OCI-LY3 (cell line): ENCODE data around the gene INAFM2.
A peak's percentile ranks its signal among the peaks of the same experiment; 100 is the strongest.

ENCODE experiments used
- H2AFZ ChIP-seq: fragments of 200-600, 300-600 bp; shearing (Covaris generic); 2 replicates; pipeline ENCODE4 v1.6.0; 2014; ENCODE audit warnings: antibody characterized with exemption, low read depth, low read length
- H3K27ac ChIP-seq: fragments of 200-600, 300-600 bp; sonication (generic); 2 replicates; pipeline ENCODE4 v1.5.1; 2014; ENCODE audit warnings: mild to moderate bottlenecking, low read length, moderate library complexity, mixed read lengths
- H3K27me3 ChIP-seq: fragments of 200-600, 300-600 bp; sonication (generic); 2 replicates; pipeline ENCODE4 v1.6.1; 2014; ENCODE audit warnings: low read depth, low read length, mixed read lengths
- H3K36me3 ChIP-seq: fragments of 200-600, 300-600 bp; sonication (generic); replicated peaks from 2 replicates; pipeline ENCODE3; 2014; ENCODE audit warnings: low read depth, low read length, mixed read lengths
- H3K4me1 ChIP-seq: fragments of 300-600, 200-600 bp; sonication (generic); 2 replicates; pipeline ENCODE4 v1.6.1; 2014; ENCODE audit warnings: low read length, mixed read lengths
- H3K4me2 ChIP-seq: fragments of 200-600, 300-600 bp; sonication (generic); 2 replicates; pipeline ENCODE4 v1.6.1; 2014; ENCODE audit warnings: low read length, mixed read lengths
- H3K4me3 ChIP-seq: fragments of 300-600, 200-600 bp; sonication (generic); 2 replicates; pipeline ENCODE4 v1.5.1; 2014; ENCODE audit warnings: antibody characterized with exemption, mild to moderate bottlenecking, low read length, moderate library complexity
- H3K79me2 ChIP-seq: fragments of 300-600, 200-600 bp; shearing (Covaris generic); 2 replicates; pipeline ENCODE4 v1.6.1; 2014; ENCODE audit warnings: mild to moderate bottlenecking, low read length, mixed read lengths
- H3K9ac ChIP-seq: fragments of 300-600, 200-600 bp; shearing (Covaris generic); 2 replicates; pipeline ENCODE4 v1.6.0; 2014; ENCODE audit warnings: mild to moderate bottlenecking, low read length, moderate library complexity
- H3K9me3 ChIP-seq: fragments of 200-600, 300-600 bp; shearing (Covaris generic); 2 replicates; pipeline ENCODE4 v1.6.1; 2014; ENCODE audit warnings: low read length, mixed read lengths; ENCODE audit not compliant: insufficient read depth
- H4K20me1 ChIP-seq: fragments of 200-600, 300-600 bp; sonication (generic); 2 replicates; pipeline ENCODE4 v1.6.1; 2016; ENCODE audit warnings: low read length, mixed read lengths; ENCODE audit not compliant: insufficient read depth
- EZH2phosphoT487 ChIP-seq: fragments of 200-600 bp; shearing (Covaris generic); IDR thresholded peaks from 2 replicates; pipeline ENCODE4 v1.6.1; 2018; ENCODE audit warnings: antibody characterized with exemption, mixed run types, low read depth
- TF ChIP-seq, protein P1 (sequence below): fragments of 200-600, 300-600 bp; sonication (generic); IDR thresholded peaks from 2 replicates; pipeline ENCODE4 v1.5.1; 2014; ENCODE audit warnings: antibody characterized with exemption, low read length, low read depth

Gene INAFM2

DNA sequence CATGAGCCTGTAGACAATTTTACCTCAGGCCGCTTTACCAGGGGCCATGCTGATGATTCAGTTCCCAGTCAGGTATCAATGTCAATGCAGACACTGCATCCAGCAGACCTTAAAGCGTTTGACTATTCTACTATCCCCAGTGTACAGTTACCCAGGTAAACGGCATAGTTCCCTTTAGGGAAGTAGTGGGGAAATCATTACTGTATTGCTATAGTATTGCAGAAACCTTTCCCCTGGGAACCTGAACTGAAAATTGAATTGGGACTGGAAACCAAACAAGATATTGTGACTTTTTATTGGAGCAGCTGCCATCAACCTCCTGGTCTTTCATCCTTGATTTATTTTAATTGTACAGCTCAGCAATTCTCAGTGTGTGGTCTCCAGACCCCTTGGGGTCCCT, 6.6 kb upstream of the INAFM2 start:
- H3K4me2 ChIP-seq: peak overlapping the region; percentile 74
- peak overlapping the region; percentile 32 for H3K27ac ChIP-seq
- H3K4me1 ChIP-seq: peaks cover 33% of the 10 kb centered on the region
- no peaks in the 10 kb centered on the region for H4K20me1 ChIP-seq
- no peaks in the 10 kb centered on the region for H3K9me3 ChIP-seq
- no peak overlapping the region for H2AFZ ChIP-seq
- H3K4me3 ChIP-seq: peak overlapping the region; percentile 50
- no peaks in the 10 kb centered on the region for H3K36me3 ChIP-seq
- no peaks in the 10 kb centered on the region for H3K79me2 ChIP-seq
- H3K27me3 ChIP-seq: peaks cover 29% of the 10 kb centered on the region
- TF ChIP-seq, protein P1, sequence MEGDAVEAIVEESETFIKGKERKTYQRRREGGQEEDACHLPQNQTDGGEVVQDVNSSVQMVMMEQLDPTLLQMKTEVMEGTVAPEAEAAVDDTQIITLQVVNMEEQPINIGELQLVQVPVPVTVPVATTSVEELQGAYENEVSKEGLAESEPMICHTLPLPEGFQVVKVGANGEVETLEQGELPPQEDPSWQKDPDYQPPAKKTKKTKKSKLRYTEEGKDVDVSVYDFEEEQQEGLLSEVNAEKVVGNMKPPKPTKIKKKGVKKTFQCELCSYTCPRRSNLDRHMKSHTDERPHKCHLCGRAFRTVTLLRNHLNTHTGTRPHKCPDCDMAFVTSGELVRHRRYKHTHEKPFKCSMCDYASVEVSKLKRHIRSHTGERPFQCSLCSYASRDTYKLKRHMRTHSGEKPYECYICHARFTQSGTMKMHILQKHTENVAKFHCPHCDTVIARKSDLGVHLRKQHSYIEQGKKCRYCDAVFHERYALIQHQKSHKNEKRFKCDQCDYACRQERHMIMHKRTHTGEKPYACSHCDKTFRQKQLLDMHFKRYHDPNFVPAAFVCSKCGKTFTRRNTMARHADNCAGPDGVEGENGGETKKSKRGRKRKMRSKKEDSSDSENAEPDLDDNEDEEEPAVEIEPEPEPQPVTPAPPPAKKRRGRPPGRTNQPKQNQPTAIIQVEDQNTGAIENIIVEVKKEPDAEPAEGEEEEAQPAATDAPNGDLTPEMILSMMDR: no peak
- TF ChIP-seq EZH2phosphoT487: no peak
- H3K9ac ChIP-seq: no peak overlapping the region

DNA sequence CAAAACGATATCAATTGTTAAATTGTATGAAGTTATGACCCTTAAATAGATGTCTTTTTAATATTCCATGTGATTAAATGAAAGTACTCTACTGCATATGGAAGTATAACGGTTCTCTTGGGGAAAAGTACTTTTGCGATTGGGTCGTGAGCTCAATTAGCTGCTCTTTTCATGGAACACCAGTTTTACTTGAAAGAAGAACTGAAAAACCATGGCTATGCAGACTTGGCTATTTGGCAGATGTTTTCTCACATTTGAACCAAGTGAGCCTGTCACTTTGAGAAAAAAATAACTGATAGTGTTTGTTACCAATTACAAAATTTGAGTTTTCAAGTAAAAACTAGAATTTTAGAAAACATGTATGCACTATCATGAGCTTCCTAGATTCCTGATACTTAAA, 5.9 kb upstream of the INAFM2 start:
- H3K9ac ChIP-seq: 0 out of 2 replicates have a peak overlapping the region, but pooled peaks have one; percentile 9
- peak overlapping the region; percentile 32 for H3K27ac ChIP-seq
- TF ChIP-seq EZH2phosphoT487: no peak
- TF ChIP-seq, protein P1: no peak
- no peaks in the 10 kb centered on the region for H3K9me3 ChIP-seq
- no peaks in the 10 kb centered on the region for H3K36me3 ChIP-seq
- H4K20me1 ChIP-seq: no peaks in the 10 kb centered on the region
- peaks cover 22% of the 10 kb centered on the region for H3K27me3 ChIP-seq
- H3K79me2 ChIP-seq: no peaks in the 10 kb centered on the region
- peak overlapping the region; percentile 50 for H3K4me3 ChIP-seq
- peak overlapping the region; percentile 74 for H3K4me2 ChIP-seq
- no peak overlapping the region for H2AFZ ChIP-seq
- H3K4me1 ChIP-seq: peaks cover 36% of the 10 kb centered on the region

DNA sequence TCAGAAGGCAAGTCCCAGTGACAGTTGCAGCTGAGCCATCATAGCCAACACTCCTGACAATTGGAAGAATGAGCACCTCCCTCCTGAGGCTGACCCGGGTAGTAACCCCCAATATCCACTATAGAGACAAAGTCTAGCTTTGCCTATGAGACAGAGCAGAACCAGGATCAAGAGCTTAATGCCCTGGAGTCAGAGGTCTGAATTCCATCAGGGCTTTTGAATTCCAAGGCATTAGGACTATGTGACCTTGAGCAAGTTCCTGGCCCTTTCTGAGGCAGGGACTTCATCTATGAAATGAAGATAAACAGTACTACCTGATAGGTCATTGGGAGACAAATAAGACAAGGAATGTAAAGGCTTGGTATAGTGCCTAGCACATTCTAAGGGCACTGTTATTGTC, 3.1 kb upstream of the INAFM2 start:
- no peak overlapping the region for H3K9ac ChIP-seq
- H3K4me1 ChIP-seq: peaks cover 41% of the 10 kb centered on the region
- 0 out of 2 replicates have a peak, but pooled peaks cover 6% of the 10 kb centered on the region for H4K20me1 ChIP-seq
- H3K79me2 ChIP-seq: no peaks in the 10 kb centered on the region
- H3K27ac ChIP-seq: no peak overlapping the region
- peaks cover 6% of the 10 kb centered on the region for H3K36me3 ChIP-seq
- peaks cover 7% of the 10 kb centered on the region for H3K27me3 ChIP-seq
- no peak overlapping the region for H3K4me3 ChIP-seq
- TF ChIP-seq EZH2phosphoT487: no peak
- TF ChIP-seq, protein P1: no peak
- no peak overlapping the region for H3K4me2 ChIP-seq
- no peaks in the 10 kb centered on the region for H3K9me3 ChIP-seq
- H2AFZ ChIP-seq: no peak overlapping the region

DNA sequence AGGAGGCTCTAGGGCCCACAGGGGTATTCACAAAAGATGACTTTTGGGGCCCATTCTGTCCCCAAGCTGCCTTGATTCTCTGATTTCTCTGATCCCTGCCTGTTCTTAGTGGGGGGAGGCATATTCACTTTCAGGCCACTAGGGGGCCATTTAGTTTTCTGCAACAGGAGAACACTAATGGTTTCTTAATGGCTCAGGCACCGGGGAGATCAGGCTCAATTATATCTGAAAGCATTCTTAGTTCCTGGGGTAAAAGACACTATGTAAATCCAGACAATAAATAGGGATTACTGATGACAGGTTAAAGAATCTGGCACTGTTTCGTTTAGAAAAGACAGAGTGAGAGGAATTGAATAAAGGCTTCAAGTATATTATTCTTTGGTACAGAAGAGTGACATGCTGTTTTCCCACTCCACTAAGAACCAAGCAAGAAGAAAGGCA, 2.5 kb upstream of the INAFM2 start:
- peaks cover 11% of the 10 kb centered on the region for H3K36me3 ChIP-seq
- no peak overlapping the region for H3K9ac ChIP-seq
- H3K9me3 ChIP-seq: no peaks in the 10 kb centered on the region
- H3K4me2 ChIP-seq: no peak overlapping the region
- no peak overlapping the region for H2AFZ ChIP-seq
- 0 out of 2 replicates have a peak, but pooled peaks cover 2% of the 10 kb centered on the region for H3K79me2 ChIP-seq
- TF ChIP-seq, protein P1: peak; percentile 86
- TF ChIP-seq EZH2phosphoT487: no peak
- H3K4me1 ChIP-seq: peaks cover 46% of the 10 kb centered on the region
- peaks cover 2% of the 10 kb centered on the region; the same call in 1 of the 2 replicates for H3K27me3 ChIP-seq
- H4K20me1 ChIP-seq: 0 out of 2 replicates have a peak, but pooled peaks cover 9% of the 10 kb centered on the region
- no peak overlapping the region for H3K27ac ChIP-seq
- H3K4me3 ChIP-seq: no peak overlapping the region
